Measurements from ENCODE around the gene GDF9. TPM values are rescaled to one million over a fixed set of nuclear protein-coding genes. Genes with fewer than 3 reads are reported as not detected.
A peak's percentile ranks its signal among the peaks of the same experiment; 100 is the strongest.

GDF9 gene
- 0.51 and 0.79 TPM in 2 replicates for total RNA-seq (2022)
- Bru-seq, nascent RNA: percentile 46 among the genes with signal in this experiment
- percentile 57 among the genes with signal in this experiment for BruChase-seq, experiment 1, labeled RNA remaining after a 6-hour chase
- percentile 54 among the genes with signal in this experiment for BruChase-seq, experiment 2, labeled RNA remaining after a 2-hour chase
- long read RNA-seq, partial matches to known transcripts: 0 of 1 reads
- long read RNA-seq, other reads (novel, unspliced or antisense): 1 of 1 reads

- H3K4me3 Mint-ChIP-seq (ENCODE audit: unreplicated experiment): peak within 1 kb of the TSS; percentile 93
- H3K4me1 Mint-ChIP-seq (ENCODE audit: insufficient read depth, unreplicated experiment): peaks cover 17% of the 10 kb centered on the region
- ChIA-PET CTCF (interaction anchor here (0.6 to 13.6 kb wide), 18 partner anchors 10 to 1097 kb away, joined by 3 to 211 read pairs (median 3); partner anchors contain the start of genes KIF3A and SHROOM1), POLR2A (interaction anchor here (0.6 to 11.0 kb wide), 37 partner anchors 10 to 1753 kb away, joined by 3 to 176 read pairs (median 6); partner anchors contain the start of genes CCNI2, HSPA4, KIF3A and RAD50)
- H3K27ac Mint-ChIP-seq (ENCODE audit: low read depth, unreplicated experiment): peak within 1 kb of the TSS; percentile 96
- no peaks in the 10 kb centered on the region for H3K9me3 Mint-ChIP-seq (ENCODE audit: unreplicated experiment)
- no TSS peak for BruUV-seq (replicated peaks)
- intact Hi-C loops (cut with micrococcal nuclease): loop anchor here (1.0 kb wide), 3 partner anchors 25 to 340 kb away; partner anchors contain the start of gene SHROOM1
- H3K36me3 Mint-ChIP-seq (ENCODE audit: insufficient read depth, unreplicated experiment): peaks cover 51% of the 10 kb centered on the region
- peak; percentile 100 for DNase-seq (ENCODE audit: unreplicated experiment)
- TF ChIP-seq CTCF (IDR thresholded peaks at IDR 0.05; ENCODE audit: unreplicated experiment): peak; percentile 32
- H3K27me3 Mint-ChIP-seq (ENCODE audit: insufficient read depth, unreplicated experiment): no peaks in the 10 kb centered on the region
Measured at GRCh38 chr5:132866342-132867045, at the start of gene GDF9, which contains the start of gene UQCRQ. Gene GDF9, minus strand, starts transcription at chr5:132866469. Its CDS starts 1,936 bp downstream, at chr5:132864533. Gene UQCRQ, plus strand, starts transcription at chr5:132866642. Its CDS starts 240 bp downstream, at chr5:132866882.

- Mint-ChIP-seq H3K27ac (ENCODE audit: low read depth, unreplicated experiment) (no peak overlapping the region), H3K4me3 (ENCODE audit: unreplicated experiment) (no peak overlapping the region), H3K9me3 (ENCODE audit: unreplicated experiment) (no peaks in the 10 kb centered on the region), H3K36me3 (ENCODE audit: insufficient read depth, unreplicated experiment) (peaks cover 95% of the 10 kb centered on the region), H3K27me3 (ENCODE audit: insufficient read depth, unreplicated experiment) (no peaks in the 10 kb centered on the region), H3K4me1 (ENCODE audit: insufficient read depth, unreplicated experiment) (peaks cover 6% of the 10 kb centered on the region)
- DNase-seq (ENCODE audit: unreplicated experiment): peak; percentile 8
- no TSS peak for BruUV-seq (replicated peaks)
- ChIA-PET CTCF (interaction anchor here (0.6 to 1.2 kb wide), 2 partner anchors 86 to 131 kb away, joined by 3 read pairs; no protein-coding TSS in a partner anchor), POLR2A (interaction anchor here (0.5 to 0.8 kb wide), 2 partner anchors 8 to 643 kb away, joined by 3 to 5 read pairs; no protein-coding TSS in a partner anchor)
- intact Hi-C loops (cut with micrococcal nuclease): no loop called here
- TF ChIP-seq CTCF (IDR thresholded peaks at IDR 0.05; ENCODE audit: unreplicated experiment): no peak
Measured at GRCh38 chr5:132915681-132916080, 49.4 kb upstream of the GDF9 start.

DNA sequence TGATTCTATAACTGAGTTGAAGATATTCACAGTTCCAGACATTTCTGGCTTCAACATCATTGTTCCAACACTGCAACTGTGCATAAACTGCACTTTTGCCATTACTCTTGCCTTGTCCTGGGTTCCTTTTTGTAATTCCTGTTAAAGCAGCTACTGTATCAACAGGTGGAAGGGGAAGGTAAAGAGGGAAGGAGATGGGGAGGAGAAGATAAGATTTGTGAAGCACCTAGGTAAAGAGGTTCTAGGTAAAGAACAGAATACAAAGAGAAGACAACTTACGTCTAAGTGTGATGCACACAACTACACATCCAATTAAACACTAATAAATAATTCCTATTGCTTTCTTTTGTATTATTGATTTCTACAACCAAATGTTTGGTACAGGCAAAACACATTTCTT lies 43.4 kb upstream of the GDF9 start:
- Mint-ChIP-seq H3K27ac (ENCODE audit: low read depth, unreplicated experiment) (no peak overlapping the region), H3K4me3 (ENCODE audit: unreplicated experiment) (no peak overlapping the region), H3K27me3 (ENCODE audit: insufficient read depth, unreplicated experiment) (no peaks in the 10 kb centered on the region), H3K4me1 (ENCODE audit: insufficient read depth, unreplicated experiment) (peaks cover 22% of the 10 kb centered on the region), H3K36me3 (ENCODE audit: insufficient read depth, unreplicated experiment) (peaks cover 71% of the 10 kb centered on the region), H3K9me3 (ENCODE audit: unreplicated experiment) (no peaks in the 10 kb centered on the region)
- CTCF ChIA-PET: interaction anchor here (0.6 to 0.9 kb wide), 2 partner anchors 34 to 170 kb away, joined by 3 to 6 read pairs; no protein-coding TSS in a partner anchor
- no peak for TF ChIP-seq CTCF (IDR thresholded peaks at IDR 0.05; ENCODE audit: unreplicated experiment)
- POLR2A ChIA-PET: interaction anchor here (0.6 to 1.1 kb wide), 2 partner anchors 11 to 142 kb away, joined by 3 to 5 read pairs; partner anchors contain the start of gene HSPA4
- no peak for DNase-seq (ENCODE audit: unreplicated experiment)
- BruUV-seq (replicated peaks): no TSS peak
- intact Hi-C loops (cut with micrococcal nuclease): no loop called here

DNA sequence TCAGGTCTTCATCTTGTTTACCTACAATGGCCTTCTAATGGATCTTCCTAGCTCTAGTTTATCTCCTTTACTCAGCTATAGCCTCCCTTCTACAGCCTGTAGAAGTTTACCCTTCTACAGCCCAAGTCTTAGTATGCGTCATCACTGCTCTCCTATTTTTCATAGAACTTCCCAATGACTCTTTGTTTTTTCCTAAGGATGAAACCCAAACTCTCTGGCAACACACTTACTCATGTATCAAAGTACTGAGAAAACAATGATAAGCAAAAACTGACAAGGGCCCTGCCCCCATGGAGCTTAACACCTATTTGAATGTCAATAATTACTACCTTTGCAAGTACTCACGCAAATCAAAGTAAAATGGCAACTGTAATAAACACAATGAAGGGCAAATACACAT lies 40.9 kb upstream of the GDF9 start:
- H3K4me1 Mint-ChIP-seq (ENCODE audit: insufficient read depth, unreplicated experiment): peaks cover 22% of the 10 kb centered on the region
- peaks cover 71% of the 10 kb centered on the region for H3K36me3 Mint-ChIP-seq (ENCODE audit: insufficient read depth, unreplicated experiment)
- no peak overlapping the region for H3K4me3 Mint-ChIP-seq (ENCODE audit: unreplicated experiment)
- ChIA-PET POLR2A (interaction anchor here (0.5 to 2.7 kb wide), 13 partner anchors 8 to 1426 kb away, joined by 3 to 12 read pairs (median 5); partner anchors contain the start of genes AFF4, GDF9, HSPA4 and UQCRQ), CTCF (interaction anchor here (0.6 to 1.0 kb wide), 4 partner anchors 11 to 63 kb away, joined by 3 to 4 read pairs (median 3); no protein-coding TSS in a partner anchor)
- intact Hi-C loops (cut with micrococcal nuclease): no loop called here
- no TSS peak for BruUV-seq (replicated peaks)
- H3K27me3 Mint-ChIP-seq (ENCODE audit: insufficient read depth, unreplicated experiment): no peaks in the 10 kb centered on the region
- H3K9me3 Mint-ChIP-seq (ENCODE audit: unreplicated experiment): no peaks in the 10 kb centered on the region
- no peak for TF ChIP-seq CTCF (IDR thresholded peaks at IDR 0.05; ENCODE audit: unreplicated experiment)
- DNase-seq (ENCODE audit: unreplicated experiment): no peak
- H3K27ac Mint-ChIP-seq (ENCODE audit: low read depth, unreplicated experiment): peak overlapping the region; percentile 7

All from MCF 10A (cell line).